Tibial nerve (tissue), 4 donors: ENCODE measurements around the gene ANKRD17.

Experiments used
- CTCF ChIP-seq, 5 experiments: fragments of 200-600 bp in 3 of 5; fragments of 450-650 bp in 2 of 5; sonication (generic) in 3 of 5; IDR thresholded peaks; one replicate each; pipeline ENCODE4 v1.5.1; 2016 to 2019; ENCODE audit warnings: antibody characterized with exemption in 5 of 5, mild to moderate bottlenecking in 3 of 5, moderate library complexity in 2 of 5
- EP300 ChIP-seq, 2 donors: sonication (generic); formaldehyde crosslinking; IDR thresholded peaks; one replicate each; pipeline ENCODE4 v1.6.1; 2017; ENCODE audit warnings: antibody characterized with exemption in 2 of 2, mild to moderate bottlenecking in 1 of 2
- POLR2A ChIP-seq, 2 donors: fragments of 450-650 bp; IDR thresholded peaks; one replicate each; pipeline ENCODE4 v1.6.1; 2017; ENCODE audit warnings: antibody characterized with exemption in 2 of 2, mild to moderate bottlenecking in 2 of 2, moderate library complexity in 2 of 2

- TF ChIP-seq CTCF (IDR thresholded peaks at IDR 0.05) (no peak), POLR2A (IDR thresholded peaks at IDR 0.05) (no peak), EP300 (IDR thresholded peaks at IDR 0.05) (no peak)
Measured at GRCh38 chr4:73281982-73282381, 23.4 kb upstream of the ANKRD17 start.
